Gastrocnemius medialis (tissue), 4 donors: Measurements from ENCODE around the gene SBF1.

ENCODE experiments used
- CTCF ChIP-seq, 5 experiments: fragments of 450-650 bp in 3 of 5; fragments of 200-600 bp in 2 of 5; sonication (generic) in 2 of 5; IDR thresholded peaks in 4 of 5; conservative IDR thresholded peaks in 1 of 5; 1 replicate in 4 of 5; 2 replicates in 1 of 5; pipeline ENCODE4 v1.5.1; 2016 to 2019; ENCODE audit warnings: antibody characterized with exemption in 5 of 5, mild to moderate bottlenecking in 3 of 5, moderate library complexity in 3 of 5
- POLR2A ChIP-seq, 2 donors: fragments of 450-650 bp; IDR thresholded peaks; one replicate each; pipeline ENCODE4 v1.6.1; 2017; ENCODE audit warnings: antibody characterized with exemption in 2 of 2, mild to moderate bottlenecking in 2 of 2, moderate library complexity in 2 of 2

- TF ChIP-seq POLR2A (IDR thresholded peaks at IDR 0.05) (no peak), CTCF (IDR thresholded peaks at IDR 0.05 in 4 of 5, conservative IDR thresholded peaks at IDR 0.05 in 1 of 5) (no peak)
Measured at GRCh38 chr22:50502096-50502495, 27.3 kb upstream of the SBF1 start.
